ENCODE results near the gene ZNF385B.

GRCh38 chr2:179560257-179560735 is 301.1 kb downstream of the ZNF385B start:
- no peak for TF ChIP-seq CSDE1 (IDR thresholded peaks at IDR 0.05)
- TF ChIP-seq NELFE (IDR thresholded peaks at IDR 0.05; ENCODE audit: insufficient read depth, insufficient read length): no peak
- TF ChIP-seq, protein P1, sequence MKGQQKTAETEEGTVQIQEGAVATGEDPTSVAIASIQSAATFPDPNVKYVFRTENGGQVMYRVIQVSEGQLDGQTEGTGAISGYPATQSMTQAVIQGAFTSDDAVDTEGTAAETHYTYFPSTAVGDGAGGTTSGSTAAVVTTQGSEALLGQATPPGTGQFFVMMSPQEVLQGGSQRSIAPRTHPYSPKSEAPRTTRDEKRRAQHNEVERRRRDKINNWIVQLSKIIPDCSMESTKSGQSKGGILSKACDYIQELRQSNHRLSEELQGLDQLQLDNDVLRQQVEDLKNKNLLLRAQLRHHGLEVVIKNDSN (CRISPR knock-in tag; IDR thresholded peaks at IDR 0.05): no peak
- TF ChIP-seq ZNF24 (IDR thresholded peaks at IDR 0.05): no peak
- TF ChIP-seq E2F5 (CRISPR knock-in tag; IDR thresholded peaks at IDR 0.05): no peak
- TF ChIP-seq CTCF (IDR thresholded peaks at IDR 0.05 in 2 of 3, conservative IDR thresholded peaks at IDR 0.05 in 1 of 3; ENCODE audit: insufficient read depth in 2 of 3, low read depth in 1 of 3, low read length in 3 of 3): no peak
- TF ChIP-seq ZNF79 (CRISPR knock-in tag; IDR thresholded peaks at IDR 0.05; ENCODE audit: low read depth): no peak
- no peak for TF ChIP-seq NFYB (IDR thresholded peaks at IDR 0.05; ENCODE audit: extremely low read depth, insufficient read length)
- TF ChIP-seq ZNF263 (CRISPR knock-in tag; IDR thresholded peaks at IDR 0.05; ENCODE audit: borderline replicate concordance): no peak
- no peak for TF ChIP-seq SMAD1 (IDR thresholded peaks at IDR 0.05; ENCODE audit: low read depth, low read length, partially characterized antibody)
- TF ChIP-seq ATF6 (CRISPR knock-in tag; IDR thresholded peaks at IDR 0.05): no peak
- TF ChIP-seq FOXM1 (IDR thresholded peaks at IDR 0.05; ENCODE audit: low read depth): no peak
- TF ChIP-seq FOXM1 (CRISPR knock-in tag; IDR thresholded peaks at IDR 0.05; ENCODE audit: low read depth): no peak
- no peak for TF ChIP-seq CBX8 (IDR thresholded peaks at IDR 0.05; ENCODE audit: borderline replicate concordance, extremely low read depth, low read depth, low read length, poor library complexity, severe bottlenecking)
- TF ChIP-seq RAD21 (CRISPR knock-in tag; conservative IDR thresholded peaks at IDR 0.05 in 1 of 2, IDR thresholded peaks at IDR 0.05 in 1 of 2): no peak
